ENCODE data around the gene FAM168A. TPM values are rescaled to one million over a fixed set of nuclear protein-coding genes. Genes with fewer than 3 reads are reported as not detected.
A peak's percentile ranks its signal among the peaks of the same experiment; 100 is the strongest.

FAM168A gene
- total RNA-seq, 2 donors from 2014 or later, result 16.6 to 23.4 TPM

GRCh38 chr11:73376803-73377629 lies 220.9 kb downstream of the FAM168A start:
- Mint-ChIP-seq H3K9me3 (no peaks in the 10 kb centered on the region), H3K36me3 (peaks cover 5 to 6% of the 10 kb centered on the region in 2 donors), H3K27ac (peak overlapping the region; percentile 94 to 97)
- DNase-seq (ENCODE audit: low spot score in 2 of 2) (peak; percentile 65 to 74), ATAC-seq (peak; percentile 50 to 74)

- H3K36me3 Mint-ChIP-seq, result peaks cover 5 to 6% of the 10 kb centered on the region in 2 donors
- H3K27ac Mint-ChIP-seq, result peak within 1 kb of the TSS; percentile 94 to 97
- H3K9me3 Mint-ChIP-seq, result no peaks in the 10 kb centered on the region
- peak; percentile 78 to 84 for ATAC-seq
- DNase-seq (ENCODE audit: low spot score in 2 of 2), result peak; percentile 93 to 100
These were observed 221.6 kb downstream of the FAM168A start, which contains the start of gene RELT for GRCh38 chr11:73376160-73376802. Gene RELT, plus strand, starts transcription at chr11:73376399. Its CDS starts 12,738 bp downstream, at chr11:73389137.

GRCh38 chr11:73375830-73376159 lies 222.1 kb downstream of the FAM168A start:
- Mint-ChIP-seq H3K27ac (peak overlapping the region; percentile 90 to 94), H3K36me3 (peaks cover 5 to 6% of the 10 kb centered on the region in 2 donors), H3K9me3 (no peaks in the 10 kb centered on the region)
- ATAC-seq, result no peak
- no peak for DNase-seq (ENCODE audit: low spot score in 2 of 2)

GRCh38 chr11:73374151-73374550 lies 223.8 kb downstream of the FAM168A start:
- Mint-ChIP-seq H3K36me3 (peaks cover 5 to 6% of the 10 kb centered on the region in 2 donors), H3K9me3 (no peaks in the 10 kb centered on the region), H3K27ac (no peak overlapping the region)
- DNase-seq (ENCODE audit: low spot score in 2 of 2), result no peak
- no peak for ATAC-seq

GRCh38 chr11:73372375-73372993 lies 225.4 kb downstream of the FAM168A start:
- H3K9me3 Mint-ChIP-seq, result no peaks in the 10 kb centered on the region
- H3K36me3 Mint-ChIP-seq, result peaks cover 5 to 6% of the 10 kb centered on the region in 2 donors
- no peak for DNase-seq (ENCODE audit: low spot score in 2 of 2)
- no peak for ATAC-seq
- H3K27ac Mint-ChIP-seq, result no peak overlapping the region

GRCh38 chr11:73367482-73368024 lies 230.4 kb downstream of the FAM168A start:
- ATAC-seq, result no peak

GRCh38 chr11:73366953-73367352 lies 231.0 kb downstream of the FAM168A start:
- Mint-ChIP-seq H3K36me3 (no peaks in the 10 kb centered on the region), H3K27ac (peak overlapping the region; percentile 11 to 88), H3K9me3 (no peaks in the 10 kb centered on the region)
- ATAC-seq, result no peak
- DNase-seq (ENCODE audit: low spot score in 2 of 2), result no peak

More at GRCh38 chr11:73367482-73368024, 230.4 kb downstream of the FAM168A start:
- H3K9me3 Mint-ChIP-seq, result no peaks in the 10 kb centered on the region
- no peak for DNase-seq (ENCODE audit: low spot score in 2 of 2)
- peak overlapping the region in 1 of 2 donors; percentile 88 for H3K27ac Mint-ChIP-seq
- no peaks in the 10 kb centered on the region for H3K36me3 Mint-ChIP-seq

- Mint-ChIP-seq H3K36me3 (no peaks in the 10 kb centered on the region), H3K27ac (peak overlapping the region; percentile 11 to 88), H3K9me3 (no peaks in the 10 kb centered on the region)
- DNase-seq (ENCODE audit: low spot score in 2 of 2), result no peak
- peak; percentile 48 to 62 for ATAC-seq
These were observed 231.7 kb downstream of the FAM168A start for GRCh38 chr11:73366265-73366610.

GRCh38 chr11:73365352-73366264 lies 232.3 kb downstream of the FAM168A start:
- H3K27ac Mint-ChIP-seq, result peak overlapping the region; percentile 11 to 88
- ATAC-seq (peak in 1 of 2 donors; percentile 15), DNase-seq (ENCODE audit: low spot score in 2 of 2) (no peak)
- H3K36me3 Mint-ChIP-seq, result no peaks in the 10 kb centered on the region
- no peaks in the 10 kb centered on the region for H3K9me3 Mint-ChIP-seq

GRCh38 chr11:73363147-73363546 lies 234.8 kb downstream of the FAM168A start:
- no peak for DNase-seq (ENCODE audit: low spot score in 2 of 2)
- H3K36me3 Mint-ChIP-seq, result no peaks in the 10 kb centered on the region
- no peak overlapping the region for H3K27ac Mint-ChIP-seq
- no peak for ATAC-seq
- H3K9me3 Mint-ChIP-seq, result no peaks in the 10 kb centered on the region

GRCh38 chr11:73361953-73362776 lies 235.7 kb downstream of the FAM168A start:
- DNase-seq (ENCODE audit: low spot score in 2 of 2) (no peak), ATAC-seq (no peak)
- Mint-ChIP-seq H3K9me3 (no peaks in the 10 kb centered on the region), H3K36me3 (no peaks in the 10 kb centered on the region), H3K27ac (no peak overlapping the region)

GRCh38 chr11:73360743-73361369 lies 237.1 kb downstream of the FAM168A start:
- Mint-ChIP-seq H3K27ac (no peak overlapping the region), H3K9me3 (no peaks in the 10 kb centered on the region), H3K36me3 (no peaks in the 10 kb centered on the region)
- DNase-seq (ENCODE audit: low spot score in 2 of 2), result no peak
- no peak for ATAC-seq

- H3K27ac Mint-ChIP-seq, result no peak overlapping the region
- peak in 1 of 2 donors; percentile 61 for ATAC-seq
- H3K36me3 Mint-ChIP-seq, result no peaks in the 10 kb centered on the region
- DNase-seq (ENCODE audit: low spot score in 2 of 2), result peak in 1 of 2 donors; percentile 33
- H3K9me3 Mint-ChIP-seq, result no peaks in the 10 kb centered on the region
These were observed 237.8 kb downstream of the FAM168A start for GRCh38 chr11:73359930-73360742.

- no peaks in the 10 kb centered on the region for H3K9me3 Mint-ChIP-seq
- no peak for DNase-seq (ENCODE audit: low spot score in 2 of 2)
- H3K27ac Mint-ChIP-seq, result no peak overlapping the region
- H3K36me3 Mint-ChIP-seq, result no peaks in the 10 kb centered on the region
- no peak for ATAC-seq
These were observed 238.6 kb downstream of the FAM168A start for GRCh38 chr11:73359341-73359740.

Data from activated naive CD4-positive, alpha-beta T cell treated with anti-CD3 and anti-CD28 coated beads, Interleukin-2, amount 50 U/mL, for 72 hours (primary cell).